Esophagus muscularis mucosa (tissue), 4 donors: ENCODE results near the gene ARAP1.

Source experiments
- CTCF ChIP-seq, 3 experiments: fragments of 200-600 bp in 2 of 3; fragments of 450-650 bp in 1 of 3; sonication (generic) in 2 of 3; IDR thresholded peaks; one replicate each; pipeline ENCODE4 v1.5.1; 2017 to 2019; ENCODE audit warnings: antibody characterized with exemption in 3 of 3, mild to moderate bottlenecking in 2 of 3, moderate library complexity in 1 of 3
- EP300 ChIP-seq: sonication (generic); formaldehyde crosslinking; IDR thresholded peaks from one replicate; pipeline ENCODE4 v1.6.1; 2017; ENCODE audit warnings: antibody characterized with exemption
- POLR2A ChIP-seq: fragments of 450-650 bp; IDR thresholded peaks from one replicate; pipeline ENCODE4 v1.6.1; 2017; ENCODE audit warnings: antibody characterized with exemption, moderate library complexity, mild to moderate bottlenecking, low read depth
- POLR2AphosphoS5 ChIP-seq, 2 donors: sonication (generic); formaldehyde crosslinking; IDR thresholded peaks; one replicate each; pipeline ENCODE4 v1.6.1; 2017; ENCODE audit warnings: antibody characterized with exemption in 2 of 2

- TF ChIP-seq POLR2A (no peak), POLR2AphosphoS5 (IDR thresholded peaks at IDR 0.05) (no peak), CTCF (IDR thresholded peaks at IDR 0.05) (no peak), EP300 (no peak)
Measured at GRCh38 chr11:72743321-72744221, 8.6 kb downstream of the ARAP1 start.
